HG03159 (cell line): ENCODE data around the gene VSTM5.
"Not testable (repeated sequence)": the region's sequence is repeated elsewhere in the genome, so short reads cannot be mapped to it uniquely, and the experiment has no call there.

Experiments used
- ATAC-seq: cut with Tn5 transposase; IDR thresholded peaks from one replicate; pipeline ENCODE4 v1.9.1; 2021; ENCODE audit warnings: mild to moderate bottlenecking, moderate library complexity; ENCODE audit not compliant: unreplicated experiment

The VSTM5 gene

GRCh38 chr11:93850594-93851018, at the start of gene VSTM5:
VSTM5 (minus strand) TSS chr11:93850618; CDS start chr11:93850502, 116 bp downstream.
- ATAC-seq, result no peak

GRCh38 chr11:93895106-93895862, 44.9 kb upstream of the VSTM5 start:
- ATAC-seq, result peak; percentile 66

GRCh38 chr11:93890391-93891051, 40.1 kb upstream of the VSTM5 start:
- no peak for ATAC-seq

- ATAC-seq, result no peak
These were observed 36.7 kb upstream of the VSTM5 start for GRCh38 chr11:93887111-93887510.

- ATAC-seq, result not testable (repeated sequence)
These were observed 28.7 kb upstream of the VSTM5 start for GRCh38 chr11:93879114-93879513.

- no peak for ATAC-seq
These were observed 25.2 kb upstream of the VSTM5 start for GRCh38 chr11:93875637-93876036.

- no peak for ATAC-seq
These were observed 21.1 kb upstream of the VSTM5 start for GRCh38 chr11:93871526-93871925.

- no peak for ATAC-seq
These were observed 20.2 kb upstream of the VSTM5 start for GRCh38 chr11:93870616-93871015.

- no peak for ATAC-seq
These were observed 19.4 kb upstream of the VSTM5 start for GRCh38 chr11:93869830-93870229.

GRCh38 chr11:93868404-93868803, 18.0 kb upstream of the VSTM5 start:
- ATAC-seq, result not testable (repeated sequence)

GRCh38 chr11:93861808-93862207, 11.4 kb upstream of the VSTM5 start:
- no peak for ATAC-seq

GRCh38 chr11:93858121-93858775, 7.8 kb upstream of the VSTM5 start:
- no peak for ATAC-seq

- no peak for ATAC-seq
These were observed 7.1 kb upstream of the VSTM5 start for GRCh38 chr11:93857413-93858120.

GRCh38 chr11:93852242-93852641, 1.8 kb upstream of the VSTM5 start:
- ATAC-seq, result no peak

GRCh38 chr11:93849751-93850593, 446 bp downstream of the VSTM5 start:
- ATAC-seq, result no peak

- ATAC-seq, result no peak
These were observed 1.2 kb downstream of the VSTM5 start for GRCh38 chr11:93849201-93849600.

GRCh38 chr11:93846411-93846810, 4.0 kb downstream of the VSTM5 start:
- no peak for ATAC-seq

- ATAC-seq, result no peak
These were observed 5.0 kb downstream of the VSTM5 start for GRCh38 chr11:93845181-93846092.

- no peak for ATAC-seq
These were observed 5.8 kb downstream of the VSTM5 start for GRCh38 chr11:93844568-93844967.
